Fibroblast of lung (primary cell): ENCODE results near the gene MYO1G. TPM values are rescaled to one million over a fixed set of nuclear protein-coding genes. Genes with fewer than 3 reads are reported as not detected.
A peak's percentile ranks its signal among the peaks of the same experiment; 100 is the strongest.
"Not testable (repeated sequence)": the region's sequence is repeated elsewhere in the genome, so short reads cannot be mapped to it uniquely, and the experiment has no call there.

Experiments
- DNase-seq, 2 donors: peaks; one replicate each; pipeline versions ENCODE4 v3.0.0 to v3.0.0-alpha.2; 2010; ENCODE audit warnings: low read depth in 2 of 2
- H2AFZ ChIP-seq: 2 replicates; pipeline ENCODE4 v1.5.1; 2012; ENCODE audit warnings: low read length, control low read depth, inconsistent platforms
- H3K27ac ChIP-seq: 2 replicates; pipeline ENCODE4 v1.5.1; 2011; ENCODE audit warnings: low read length, control low read depth; ENCODE audit not compliant: insufficient read depth
- H3K27me3 ChIP-seq: 2 replicates; pipeline ENCODE4 v1.5.1; 2011; ENCODE audit warnings: mild to moderate bottlenecking, low read length; ENCODE audit not compliant: control insufficient read depth, insufficient read depth
- H3K36me3 ChIP-seq: 2 replicates; pipeline ENCODE4 v1.5.1; 2011; ENCODE audit warnings: low read length; ENCODE audit not compliant: control insufficient read depth, insufficient read depth
- H3K4me1 ChIP-seq: 2 replicates; pipeline ENCODE4 v1.5.1; 2011; ENCODE audit warnings: low read length; ENCODE audit not compliant: control insufficient read depth, insufficient read depth; ENCODE audit errors: extremely low read depth
- H3K4me2 ChIP-seq: 2 replicates; pipeline ENCODE4 v1.5.1; 2011; ENCODE audit warnings: low read length, control low read depth; ENCODE audit not compliant: insufficient read depth; ENCODE audit errors: extremely low read depth
- H3K4me3 ChIP-seq, 4 experiments: fragments of 200-600 bp in 1 of 4; sonication (generic) in 1 of 4; replicated peaks in 1 of 4; 2 replicates each; pipeline ENCODE4 v1.5.1; 2011 to 2016; ENCODE audit warnings: low read length in 4 of 4, low read depth in 3 of 4, mild to moderate bottlenecking in 3 of 4, control low read depth in 2 of 4, inconsistent platforms in 1 of 4, mixed read lengths in 1 of 4; ENCODE audit not compliant: insufficient read depth in 1 of 4; ENCODE audit errors: control extremely low read depth in 1 of 4
- H3K79me2 ChIP-seq: 2 replicates; pipeline ENCODE4 v1.5.1; 2012; ENCODE audit warnings: mild to moderate bottlenecking, low read length, inconsistent platforms; ENCODE audit not compliant: control insufficient read depth, insufficient read depth
- H3K9ac ChIP-seq: 2 replicates; pipeline ENCODE4 v1.5.1; 2011; ENCODE audit warnings: mild to moderate bottlenecking, low read length, control low read depth; ENCODE audit not compliant: insufficient read depth
- H3K9me3 ChIP-seq: 2 replicates; pipeline ENCODE4 v1.5.1; 2012; ENCODE audit warnings: low read depth, low read length; ENCODE audit not compliant: control insufficient read depth, insufficient read depth
- H4K20me1 ChIP-seq: 2 replicates; pipeline ENCODE4 v1.5.1; 2011; ENCODE audit warnings: low read length; ENCODE audit not compliant: control insufficient read depth, insufficient read depth; ENCODE audit errors: extremely low read depth
- EZH2 ChIP-seq: IDR thresholded peaks from 2 replicates; pipeline ENCODE4 v1.5.1; 2012; ENCODE audit warnings: low read length, control low read depth, mild to moderate bottlenecking; ENCODE audit errors: missing control alignments
- polyA plus RNA-seq, 2 donors: library from polyadenylated mRNA; depleted of rRNA in 1 of 2; stranded (reverse) in 1 of 2; unstranded in 1 of 2; fragments of >200 nt; gene quantifications; 2 replicates each; pipeline ENCODE4 v1.2.1, GENCODE V29; 2011 to 2012; ENCODE audit warnings: missing spikeins in 1 of 2
- total RNA-seq: library from RNA; depleted of rRNA; stranded (reverse); fragments of >200 nt; gene quantifications from 2 replicates; pipeline ENCODE4 v1.2.1, GENCODE V29; 2014
- TF ChIP-seq, protein P1 (sequence below), 2 donors: IDR thresholded peaks in 1 of 2; conservative IDR thresholded peaks in 1 of 2; 1 replicate in 1 of 2; 2 replicates in 1 of 2; pipeline ENCODE4 v1.5.1; 2011 to 2012; ENCODE audit warnings: low read length in 2 of 2, control low read depth in 1 of 2, inconsistent platforms in 1 of 2, low read depth in 1 of 2, mild to moderate bottlenecking in 1 of 2

The MYO1G gene
- total and polyA plus RNA-seq, 2 donors (not counting 1 experiment from before 2014, with no cell fraction given), result under 0.01 to 0.10 TPM

DNA sequence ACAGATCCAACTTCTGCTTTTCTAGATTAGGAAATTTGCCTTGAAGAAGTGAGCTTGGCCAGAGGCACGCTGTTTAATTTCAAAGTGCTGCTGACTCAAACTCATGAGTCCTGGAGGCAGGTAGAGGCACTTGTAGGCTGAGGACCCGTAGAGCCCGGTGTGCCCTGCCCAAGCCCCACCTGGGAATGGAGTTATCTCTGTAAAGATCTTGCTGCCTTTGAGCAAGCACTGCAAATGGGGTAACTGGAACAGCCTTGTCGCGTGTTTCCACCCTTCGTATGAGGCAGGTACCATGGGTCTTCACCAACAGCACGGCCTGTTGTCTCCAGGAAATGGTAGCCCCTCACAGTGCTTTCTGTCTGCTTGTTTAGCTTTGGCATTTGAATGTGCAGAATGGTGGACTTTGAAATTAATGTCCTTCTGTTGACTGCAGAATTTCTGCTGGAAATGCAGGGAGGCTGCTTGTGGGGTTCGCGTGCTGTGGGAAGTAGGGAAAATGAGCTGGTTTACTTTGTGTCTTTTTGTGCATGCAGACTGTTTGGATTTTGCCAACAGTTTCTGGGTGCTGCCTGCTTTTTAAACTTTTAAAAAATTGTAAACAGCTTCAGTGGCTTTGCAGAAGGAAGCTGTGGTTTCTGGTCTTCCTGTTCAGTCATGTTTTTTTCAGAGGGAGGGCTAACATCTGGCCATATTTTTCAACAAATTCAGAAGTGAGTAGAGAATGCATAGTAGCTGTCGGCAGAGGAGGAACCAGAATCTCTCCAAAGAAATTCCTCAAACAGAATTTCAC is 48.4 kb upstream of the MYO1G start:
- no peak overlapping the region for H3K27ac ChIP-seq
- H3K4me2 ChIP-seq, result peak overlapping the region; percentile 25
- H3K79me2 ChIP-seq, result peaks cover 37% of the 10 kb centered on the region
- no peaks in the 10 kb centered on the region for H3K9me3 ChIP-seq
- no peak overlapping the region for H3K4me3 ChIP-seq
- no peaks in the 10 kb centered on the region for H4K20me1 ChIP-seq
- H3K36me3 ChIP-seq, result peaks cover 2% of the 10 kb centered on the region
- H3K4me1 ChIP-seq, result peaks cover 3% of the 10 kb centered on the region
- TF ChIP-seq, protein P1, sequence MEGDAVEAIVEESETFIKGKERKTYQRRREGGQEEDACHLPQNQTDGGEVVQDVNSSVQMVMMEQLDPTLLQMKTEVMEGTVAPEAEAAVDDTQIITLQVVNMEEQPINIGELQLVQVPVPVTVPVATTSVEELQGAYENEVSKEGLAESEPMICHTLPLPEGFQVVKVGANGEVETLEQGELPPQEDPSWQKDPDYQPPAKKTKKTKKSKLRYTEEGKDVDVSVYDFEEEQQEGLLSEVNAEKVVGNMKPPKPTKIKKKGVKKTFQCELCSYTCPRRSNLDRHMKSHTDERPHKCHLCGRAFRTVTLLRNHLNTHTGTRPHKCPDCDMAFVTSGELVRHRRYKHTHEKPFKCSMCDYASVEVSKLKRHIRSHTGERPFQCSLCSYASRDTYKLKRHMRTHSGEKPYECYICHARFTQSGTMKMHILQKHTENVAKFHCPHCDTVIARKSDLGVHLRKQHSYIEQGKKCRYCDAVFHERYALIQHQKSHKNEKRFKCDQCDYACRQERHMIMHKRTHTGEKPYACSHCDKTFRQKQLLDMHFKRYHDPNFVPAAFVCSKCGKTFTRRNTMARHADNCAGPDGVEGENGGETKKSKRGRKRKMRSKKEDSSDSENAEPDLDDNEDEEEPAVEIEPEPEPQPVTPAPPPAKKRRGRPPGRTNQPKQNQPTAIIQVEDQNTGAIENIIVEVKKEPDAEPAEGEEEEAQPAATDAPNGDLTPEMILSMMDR (conservative IDR thresholded peaks at IDR 0.05 in 1 of 2, IDR thresholded peaks at IDR 0.05 in 1 of 2; ENCODE audit: low read depth in 1 of 2, low read length in 2 of 2), result no peak
- no peak for TF ChIP-seq EZH2
- no peaks in the 10 kb centered on the region for H3K27me3 ChIP-seq
- no peak overlapping the region for H2AFZ ChIP-seq
- H3K9ac ChIP-seq, result no peak overlapping the region
- peak; percentile 12 to 14 for DNase-seq

DNA sequence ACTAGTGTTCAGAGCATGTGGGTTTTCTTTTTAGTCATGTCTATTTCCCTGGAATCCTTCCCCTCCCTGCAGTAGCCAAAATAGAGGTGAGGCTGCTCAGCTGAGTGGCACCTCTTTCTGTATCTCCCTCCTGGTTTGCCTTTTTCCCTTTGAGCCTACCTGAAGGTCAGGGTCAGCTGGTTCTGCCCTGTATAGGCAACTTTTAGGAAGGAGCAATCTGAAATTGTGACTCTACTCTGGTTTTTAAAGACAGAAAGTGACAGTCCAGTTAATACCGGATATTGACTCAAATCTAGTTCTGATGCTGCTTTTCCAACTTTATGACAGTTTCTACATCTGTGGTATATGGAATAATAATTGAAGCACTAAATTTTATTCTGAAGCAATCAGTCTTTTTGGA is 47.2 kb upstream of the MYO1G start:
- Histone ChIP-seq H3K79me2 (peaks cover 37% of the 10 kb centered on the region), H4K20me1 (no peaks in the 10 kb centered on the region), H2AFZ (no peak overlapping the region), H3K27ac (no peak overlapping the region), H3K9ac (no peak overlapping the region), H3K4me3 (no peak overlapping the region), H3K9me3 (no peaks in the 10 kb centered on the region), H3K4me2 (no peak overlapping the region), H3K36me3 (peaks cover 2% of the 10 kb centered on the region), H3K4me1 (peaks cover 3% of the 10 kb centered on the region), H3K27me3 (no peaks in the 10 kb centered on the region)
- DNase-seq, result no peak
- TF ChIP-seq, protein P1 (conservative IDR thresholded peaks at IDR 0.05 in 1 of 2, IDR thresholded peaks at IDR 0.05 in 1 of 2; ENCODE audit: low read depth in 1 of 2, low read length in 2 of 2), result no peak
- no peak for TF ChIP-seq EZH2

DNA sequence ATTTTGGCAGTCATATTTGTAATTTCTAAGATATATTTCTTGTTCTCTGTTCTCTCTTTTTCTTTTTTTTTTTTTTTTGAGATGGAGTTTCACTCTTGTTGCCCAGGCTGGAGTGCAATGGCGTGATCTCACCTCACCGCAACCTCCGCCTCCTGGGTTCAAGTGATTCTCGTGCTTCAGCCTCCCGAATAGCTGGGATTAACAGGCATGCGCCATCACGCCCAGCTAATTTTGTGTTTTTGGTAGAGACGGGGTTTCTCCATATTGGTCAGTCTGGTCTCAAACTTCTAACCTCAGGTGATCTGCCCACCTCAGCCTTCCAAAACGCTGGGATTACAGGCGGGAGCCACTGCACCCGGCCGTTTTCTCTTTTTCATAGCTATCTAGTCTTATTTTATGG is 46.7 kb upstream of the MYO1G start:
- H3K9me3 ChIP-seq, H3K36me3 ChIP-seq, H2AFZ ChIP-seq, H3K4me3 ChIP-seq, H3K27ac ChIP-seq, H3K4me1 ChIP-seq, H4K20me1 ChIP-seq, H3K27me3 ChIP-seq, H3K4me2 ChIP-seq, DNase-seq, H3K9ac ChIP-seq: not testable (repeated sequence)
- peaks cover 40% of the 10 kb centered on the region for H3K79me2 ChIP-seq
